HepG2 (cell line): ENCODE measurements around the gene TMEM198. TPM values are rescaled to one million over a fixed set of nuclear protein-coding genes. Genes with fewer than 3 reads are reported as not detected.

Experiments used
- AHR ChIP-seq: IDR thresholded peaks from 2 replicates; pipeline ENCODE4 v1.6.1; 2018; ENCODE audit warnings: missing genetic modification reagents, missing compliant biosample characterization
- AKNA ChIP-seq: sonication (generic); formaldehyde crosslinking; IDR thresholded peaks from 2 replicates; pipeline ENCODE4 v1.4.0; 2020; ENCODE audit warnings: missing genetic modification reagents, borderline replicate concordance
- ARNT2 ChIP-seq: sonication (generic); formaldehyde crosslinking; IDR thresholded peaks from 2 replicates; pipeline ENCODE4 v1.8.0; 2022; ENCODE audit warnings: mild to moderate bottlenecking, low read depth, missing genetic modification reagents, moderate library complexity
- BRCA1 ChIP-seq: sonication (generic); formaldehyde crosslinking; IDR thresholded peaks from 2 replicates; pipeline ENCODE4 v1.4.0; 2020; ENCODE audit warnings: missing genetic modification reagents
- CBX1 ChIP-seq: IDR thresholded peaks from one replicate; pipeline ENCODE4 v1.6.1; 2016; ENCODE audit warnings: antibody characterized with exemption, low read depth
- GATAD1 ChIP-seq: IDR thresholded peaks from 2 replicates; pipeline ENCODE4 v1.6.1; 2016; ENCODE audit warnings: missing genetic modification reagents, missing compliant biosample characterization
- HMG20B ChIP-seq: conservative IDR thresholded peaks from 2 replicates; pipeline ENCODE4 v1.6.1; 2016; ENCODE audit warnings: missing genetic modification reagents, missing compliant biosample characterization
- MAF1 ChIP-seq: sonication (generic); formaldehyde crosslinking; IDR thresholded peaks from 2 replicates; pipeline ENCODE4 v1.5.0; 2020; ENCODE audit warnings: missing genetic modification reagents, borderline replicate concordance
- MAX ChIP-seq: IDR thresholded peaks from 2 replicates; pipeline ENCODE4 v1.6.1; 2012; ENCODE audit warnings: inconsistent platforms
- MEF2D ChIP-seq: sonication (generic); formaldehyde crosslinking; IDR thresholded peaks from 2 replicates; pipeline ENCODE4 v1.5.1; 2020; ENCODE audit warnings: mild to moderate bottlenecking, missing genetic modification reagents
- MTF1 ChIP-seq: sonication (generic); formaldehyde crosslinking; IDR thresholded peaks from 2 replicates; pipeline ENCODE4 v1.5.0; 2020; ENCODE audit warnings: missing genetic modification reagents
- REPIN1 ChIP-seq: sonication (generic); formaldehyde crosslinking; IDR thresholded peaks from 2 replicates; pipeline ENCODE4 v1.8.0; 2022; ENCODE audit warnings: missing genetic modification reagents, low read depth, mild to moderate bottlenecking, borderline replicate concordance
- TARDBP ChIP-seq: sonication (generic); formaldehyde crosslinking; IDR thresholded peaks from 2 replicates; pipeline ENCODE4 v1.8.0; 2022; ENCODE audit warnings: mild to moderate bottlenecking, missing genetic modification reagents
- ZBTB49 ChIP-seq: sonication (generic); formaldehyde crosslinking; IDR thresholded peaks from 2 replicates; pipeline ENCODE4 v1.4.0; 2020; ENCODE audit warnings: missing genetic modification reagents, borderline replicate concordance
- ZFP1 ChIP-seq: IDR thresholded peaks from 2 replicates; pipeline ENCODE4 v1.6.1; 2016
- ZNF17 ChIP-seq: sonication (generic); formaldehyde crosslinking; IDR thresholded peaks from 2 replicates; pipeline ENCODE4 v1.5.0; 2020; ENCODE audit warnings: mild to moderate bottlenecking, missing genetic modification reagents
- ZNF263 ChIP-seq: sonication (generic); formaldehyde crosslinking; IDR thresholded peaks from 2 replicates; pipeline ENCODE4 v1.4.0; 2020; ENCODE audit warnings: missing genetic modification reagents
- ZNF296 ChIP-seq: sonication (generic); formaldehyde crosslinking; conservative IDR thresholded peaks from 2 replicates; pipeline ENCODE4 v1.5.0; 2020; ENCODE audit warnings: mild to moderate bottlenecking, missing genetic modification reagents
- ZNF501 ChIP-seq: sonication (generic); formaldehyde crosslinking; IDR thresholded peaks from 2 replicates; pipeline ENCODE4 v1.5.1; 2020; ENCODE audit warnings: mild to moderate bottlenecking, moderate library complexity, missing genetic modification reagents
- ZNF510 ChIP-seq: sonication (generic); formaldehyde crosslinking; IDR thresholded peaks from 2 replicates; pipeline ENCODE4 v1.4.0; 2020; ENCODE audit warnings: low read depth, mild to moderate bottlenecking, missing genetic modification reagents
- ZNF576 ChIP-seq: sonication (generic); formaldehyde crosslinking; IDR thresholded peaks from 2 replicates; pipeline ENCODE4 v1.4.0; 2020; ENCODE audit warnings: mild to moderate bottlenecking, missing genetic modification reagents
- ZNF619 ChIP-seq: sonication (generic); formaldehyde crosslinking; IDR thresholded peaks from 2 replicates; pipeline ENCODE4 v1.4.0; 2020; ENCODE audit warnings: mild to moderate bottlenecking, missing genetic modification reagents
- ZNF672 ChIP-seq: sonication (generic); formaldehyde crosslinking; IDR thresholded peaks from 2 replicates; pipeline ENCODE4 v1.8.1; 2022; ENCODE audit warnings: missing genetic modification reagents
- ZNF776 ChIP-seq: sonication (generic); formaldehyde crosslinking; IDR thresholded peaks from 2 replicates; pipeline ENCODE4 v1.4.0; 2020; ENCODE audit warnings: mild to moderate bottlenecking, missing genetic modification reagents
- ZNF788 ChIP-seq: sonication (generic); formaldehyde crosslinking; IDR thresholded peaks from 2 replicates; pipeline ENCODE4 v1.5.0; 2020; ENCODE audit warnings: mild to moderate bottlenecking, missing genetic modification reagents, borderline replicate concordance
- polyA plus RNA-seq, 8 experiments: library from polyadenylated mRNA; depleted of rRNA in 3 of 8; stranded (reverse) in 7 of 8; unstranded in 1 of 8; fragments of >200 nt; fragmentation: Illumina TruSeq in 4 of 8; extraction: Trizol in 4 of 8; gene quantifications; 2 replicates each; pipeline versions ENCODE4 v1.2.1 to v1.2.3, GENCODE V29; 2011 to 2016; ENCODE audit warnings: low read depth in 4 of 8, missing spikeins in 1 of 8, mixed read lengths in 1 of 8; ENCODE audit not compliant: insufficient read depth in 1 of 8
- total RNA-seq, 5 experiments: library from RNA; depleted of rRNA; stranded (reverse); fragments of >200 nt; fragmentation: Illumina TruSeq; extraction: Trizol; gene quantifications; 2 replicates each; pipeline ENCODE4 v1.2.3, GENCODE V29; 2016; ENCODE audit warnings: low read depth in 1 of 5

TMEM198 gene
- total and polyA plus RNA-seq, 2 of the 13 experiments (the other 11 are each of a cell fraction or from before 2014, with no cell fraction given), result 17.3 to 23.5 TPM

- TF ChIP-seq ZNF788 (CRISPR knock-in tag) (peak; percentile 92; the same call in 1 of the 2 replicates), ZNF510 (peak; percentile 86; the same call in 1 of the 2 replicates), ZNF776 (CRISPR knock-in tag) (peak; percentile 58; the same call in 1 of the 2 replicates), MAX (peak; percentile 88), ZNF501 (CRISPR knock-in tag) (peak; percentile 80), MAF1 (CRISPR knock-in tag) (no peak), ZNF619 (CRISPR knock-in tag) (peak; percentile 52; the same call in 1 of the 2 replicates), ZFP1 (CRISPR knock-in tag) (no peak), TARDBP (CRISPR knock-in tag) (peak; percentile 83), BRCA1 (CRISPR knock-in tag) (0 out of 2 replicates have a peak, but pooled peaks have one; percentile 63), ZBTB49 (CRISPR knock-in tag) (no peak), ZNF296 (CRISPR knock-in tag) (no peak), MTF1 (CRISPR knock-in tag) (no peak), MEF2D (CRISPR knock-in tag) (peak; percentile 87), ZNF17 (no peak), REPIN1 (CRISPR knock-in tag) (peak; percentile 71; the same call in 1 of the 2 replicates), AHR (CRISPR knock-in tag) (peak; percentile 37; the same call in 1 of the 2 replicates), ZNF576 (CRISPR knock-in tag) (peak; percentile 86; the same call in 1 of the 2 replicates), HMG20B (CRISPR knock-in tag) (no peak), ARNT2 (CRISPR knock-in tag) (0 out of 2 replicates have a peak, but pooled peaks have one; percentile 41), GATAD1 (peak; percentile 70), AKNA (no peak), ZNF672 (no peak), ZNF263 (CRISPR knock-in tag) (0 out of 2 replicates have a peak, but pooled peaks have one; percentile 43), CBX1 (peak; percentile 91)
Observed at GRCh38 chr2:219541611-219542180, 2.1 kb upstream of the TMEM198 start (continued).
